Heart right ventricle (tissue), 16 donors: ENCODE results near the gene WNT7B. TPM values are rescaled to one million over a fixed set of nuclear protein-coding genes. Genes with fewer than 3 reads are reported as not detected.

ENCODE experiments used
- ATAC-seq, 8 donors: fragments of 200-7000 bp; cut with Tn5 transposase; one replicate each; pipeline ENCODE4 v1.9.1; 2020; ENCODE audit warnings: mild to moderate bottlenecking in 8 of 8, moderate library complexity in 8 of 8, moderate number of reproducible peaks in 1 of 8
- DNase-seq, 2 donors: peaks; one replicate each; pipeline ENCODE4 v3.0.0-alpha.2; 2020
- H3K27ac ChIP-seq, 10 donors: fragments of 200-600 bp; sonication (generic) in 2 of 10; one replicate each; pipeline versions ENCODE4 v1.5.0 to v1.8.0; 2020 to 2022; ENCODE audit warnings: mild to moderate bottlenecking in 3 of 10
- H3K27me3 ChIP-seq, 7 donors: fragments of 200-600 bp; one replicate each; pipeline ENCODE4 v1.8.0; 2021 to 2022; ENCODE audit warnings: mild to moderate bottlenecking in 2 of 7
- H3K36me3 ChIP-seq, 9 donors: fragments of 200-600 bp; sonication (generic) in 1 of 9; one replicate each; pipeline versions ENCODE4 v1.5.0 to v1.8.0; 2020 to 2022; ENCODE audit warnings: mild to moderate bottlenecking in 2 of 9
- H3K4me1 ChIP-seq, 9 donors: fragments of 200-600 bp; sonication (generic) in 1 of 9; one replicate each; pipeline versions ENCODE4 v1.5.0 to v1.8.0; 2020 to 2022; ENCODE audit warnings: mild to moderate bottlenecking in 4 of 9
- H3K4me3 ChIP-seq, 10 donors: fragments of 200-600 bp; sonication (generic) in 2 of 10; one replicate each; pipeline versions ENCODE4 v1.5.0 to v1.8.0; 2020 to 2022; ENCODE audit warnings: mild to moderate bottlenecking in 7 of 10, moderate library complexity in 2 of 10
- H3K9me3 ChIP-seq, 11 donors: fragments of 200-600 bp in 10 of 11; sonication (generic) in 2 of 11; one replicate each; pipeline versions ENCODE4 v1.5.0 to v1.8.0; 2013 to 2022; ENCODE audit warnings: mild to moderate bottlenecking in 2 of 11, control low read depth in 1 of 11, moderate library complexity in 1 of 11
- WGBS, 2 donors: extraction: QIAGEN DNeasy Blood & Tissue Kit; methylation state at CpG; one replicate each; pipeline ENCODE4 v1.1.7; 2013; ENCODE audit warnings: inconsistent platforms in 1 of 2; 5-methylcytosine and 5-hydroxymethylcytosine counted together
- intact Hi-C, 10 donors: fragments of 100-400 bp; cut with DNase I; formaldehyde crosslinking; loops; one replicate each; pipeline versions ENCODE4 v1.11.1 to v1.14.2; 2022
- polyA plus RNA-seq, 2 donors: library from polyadenylated mRNA; stranded (reverse); fragments of 200-250 nt; gene quantifications; one replicate each; pipeline ENCODE4 v1.2.3, GENCODE V29; 2013
- total RNA-seq, 10 donors: library from RNA; stranded (reverse); fragmentation: NEBNext Ultra II Directional in 3 of 10; extraction: Animal tissue kit (Norgen Biotek cat#: 25700) in 3 of 10; gene quantifications; one replicate each; pipeline versions ENCODE4 v1.2.1 to v1.2.4, GENCODE V29; 2021 to 2023
- TF ChIP-seq, protein P1 (sequence below), 9 donors: fragments of 200-600 bp; sonication (generic) in 2 of 9; IDR thresholded peaks; one replicate each; pipeline versions ENCODE4 v1.5.0 to v1.8.0; 2021 to 2022; ENCODE audit warnings: antibody characterized with exemption in 9 of 9, mild to moderate bottlenecking in 5 of 9, moderate library complexity in 1 of 9
- donor health status: Arrhythmogenic right ventricular cardiomyopathy.
- donor health status: ischemic (EF 13 %, LVEDD 7.1; RV severe dilation, severe dysfunction).
- donor health status: healthy with polysubstance abuse.
- donor health status: DM: no; HTN: yes; CAD: no.
- donor health status: DM: no; HTN: no; CAD: no.
- donor health status: ischemic (EF 25% LVEDD 6.9; RV normal size, moderate dysfunction).
- donor health status: ischemic (EF 25% LVEDD 5.7; RV mildly dilated, moderate dysfunction).
- donor health status: healthy.
- donor health status: DM: yes; HTN: yes; CAD: no.
- donor health status: Ischemic cardiomyopathy.
- donor health status: ischemic (EF 35%, LVEDD 5.7; RV mildly dilated, moderate dysfunction).
- donor health status: nonischemic (EF 11% LVEDD 7.7; RV severe dilation, severe dysfunction).
- donor health status: DM: yes; HTN: yes; CAD: no.
- donor health status: PGD.
- donor health status: ischemic (EF 29% LVEDD 5.4; RV normal size, mild dysfunction).
- donor health status: nonischemic (EF 23%, LVEDD 6.1; RV moderate dilation, normal function).

WNT7B gene
- total and polyA plus RNA-seq, 12 donors, result not detected

DNA sequence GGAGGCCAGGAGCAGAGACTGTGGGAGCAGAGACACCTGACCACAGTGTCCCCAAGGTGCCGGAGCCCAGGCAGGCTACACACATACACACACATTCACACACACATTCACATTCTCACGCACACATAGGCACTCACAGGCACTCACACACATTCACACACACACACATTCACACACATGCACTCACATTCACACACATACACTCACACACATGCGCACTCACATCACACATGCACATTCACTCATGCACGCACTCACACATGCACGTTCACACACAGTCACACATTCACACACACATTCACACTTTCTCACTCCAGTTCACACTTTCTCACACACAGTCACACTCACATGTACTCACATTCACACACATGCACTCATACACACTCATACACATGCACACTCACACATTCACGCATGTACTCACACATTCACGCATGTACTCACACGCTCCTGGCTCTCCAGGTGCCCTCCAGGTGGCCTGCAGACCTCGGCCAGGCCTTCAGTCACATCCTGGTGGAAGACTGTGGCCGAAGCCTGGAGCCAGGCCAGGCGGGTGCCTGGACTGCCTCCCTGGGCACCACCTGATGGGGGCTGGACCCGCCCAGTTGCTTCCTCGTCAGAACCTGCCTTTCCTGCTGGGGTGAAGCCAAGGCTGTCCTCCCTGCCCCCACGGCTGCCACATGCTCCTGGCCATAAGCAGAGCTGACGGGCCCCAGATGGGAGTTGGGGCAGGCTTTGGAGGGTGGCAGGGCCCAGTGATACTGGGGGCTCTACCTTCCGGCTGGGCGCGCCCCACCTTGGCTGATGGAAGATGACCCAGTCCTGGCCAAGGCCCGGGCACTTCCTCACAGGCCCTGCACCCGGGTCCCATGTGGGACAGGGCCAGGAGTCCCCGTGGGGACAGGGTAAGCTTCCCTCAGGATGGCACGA is 89.5 kb downstream of the WNT7B start:
- intact Hi-C loops, result no loop called here
- Histone ChIP-seq H3K27me3 (peaks cover 0 to 62% (median 48%) of the 10 kb centered on the region in 7 donors), H3K27ac (no peak overlapping the region), H3K4me3 (no peak overlapping the region), H3K9me3 (no peaks in the 10 kb centered on the region), H3K36me3 (no peaks in the 10 kb centered on the region), H3K4me1 (peaks cover 0 to 28% (median 7%) of the 10 kb centered on the region in 9 donors)
- WGBS, 2 donors, result 88 to 90% methylated on average over 22 of the region's 22 CpGs
- DNase-seq (no peak), ATAC-seq (no peak)
- TF ChIP-seq, protein P1, sequence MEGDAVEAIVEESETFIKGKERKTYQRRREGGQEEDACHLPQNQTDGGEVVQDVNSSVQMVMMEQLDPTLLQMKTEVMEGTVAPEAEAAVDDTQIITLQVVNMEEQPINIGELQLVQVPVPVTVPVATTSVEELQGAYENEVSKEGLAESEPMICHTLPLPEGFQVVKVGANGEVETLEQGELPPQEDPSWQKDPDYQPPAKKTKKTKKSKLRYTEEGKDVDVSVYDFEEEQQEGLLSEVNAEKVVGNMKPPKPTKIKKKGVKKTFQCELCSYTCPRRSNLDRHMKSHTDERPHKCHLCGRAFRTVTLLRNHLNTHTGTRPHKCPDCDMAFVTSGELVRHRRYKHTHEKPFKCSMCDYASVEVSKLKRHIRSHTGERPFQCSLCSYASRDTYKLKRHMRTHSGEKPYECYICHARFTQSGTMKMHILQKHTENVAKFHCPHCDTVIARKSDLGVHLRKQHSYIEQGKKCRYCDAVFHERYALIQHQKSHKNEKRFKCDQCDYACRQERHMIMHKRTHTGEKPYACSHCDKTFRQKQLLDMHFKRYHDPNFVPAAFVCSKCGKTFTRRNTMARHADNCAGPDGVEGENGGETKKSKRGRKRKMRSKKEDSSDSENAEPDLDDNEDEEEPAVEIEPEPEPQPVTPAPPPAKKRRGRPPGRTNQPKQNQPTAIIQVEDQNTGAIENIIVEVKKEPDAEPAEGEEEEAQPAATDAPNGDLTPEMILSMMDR (IDR thresholded peaks at IDR 0.05), result no peak

DNA sequence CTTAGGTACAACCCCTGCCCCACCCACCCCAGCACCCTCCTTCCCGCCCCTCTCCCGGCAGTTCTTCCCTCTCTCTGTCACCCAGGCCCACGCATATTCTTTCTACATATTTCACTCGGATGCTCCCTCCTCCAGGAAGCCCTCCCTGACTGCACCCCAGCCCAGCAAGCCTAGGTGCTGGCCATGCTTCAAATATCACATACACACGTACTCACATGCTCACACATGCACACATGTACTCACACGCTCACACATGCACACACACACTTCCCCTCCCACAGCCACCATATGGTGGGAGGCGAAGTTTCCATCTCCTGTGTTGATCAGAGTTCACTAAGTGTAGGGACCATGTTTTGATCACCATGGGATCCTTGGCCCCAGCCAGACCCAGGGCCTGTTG is 90.4 kb downstream of the WNT7B start:
- Histone ChIP-seq H3K4me1 (peaks cover 0 to 28% (median 7%) of the 10 kb centered on the region in 9 donors), H3K27ac (no peak overlapping the region), H3K36me3 (no peaks in the 10 kb centered on the region), H3K9me3 (no peaks in the 10 kb centered on the region), H3K27me3 (peaks cover 0 to 62% (median 48%) of the 10 kb centered on the region in 7 donors), H3K4me3 (no peak overlapping the region)
- intact Hi-C loops, result no loop called here
- DNase-seq (no peak), ATAC-seq (no peak)
- 88 to 90% methylated on average over 7 of the region's 7 CpGs for WGBS, 2 donors
- TF ChIP-seq, protein P1 (IDR thresholded peaks at IDR 0.05), result no peak

DNA sequence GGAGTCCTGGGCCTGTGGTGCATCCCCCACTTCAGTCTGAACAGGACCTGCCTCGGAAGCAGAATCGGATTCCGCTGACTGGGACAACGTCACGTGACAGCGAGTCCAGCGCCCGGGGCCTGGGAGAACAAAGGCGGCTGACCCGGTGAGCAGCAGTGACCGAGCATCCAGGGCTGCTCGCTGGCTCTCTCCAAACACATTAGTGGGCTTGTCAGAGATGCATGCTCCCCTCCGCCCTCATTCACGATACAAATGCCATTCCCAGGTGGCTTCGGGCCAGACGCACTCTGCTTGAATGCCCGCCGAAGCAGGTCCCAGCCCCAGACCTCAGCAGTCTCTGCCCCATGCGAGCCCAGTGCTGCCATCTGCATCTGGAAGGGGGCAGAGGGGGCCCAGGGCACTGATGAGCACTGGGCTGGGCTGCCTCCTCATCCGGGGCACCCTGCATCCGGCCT is 91.0 kb downstream of the WNT7B start:
- no peak for ATAC-seq
- H3K27me3 ChIP-seq, result peaks cover 0 to 65% (median 51%) of the 10 kb centered on the region in 7 donors
- no peaks in the 10 kb centered on the region for H3K36me3 ChIP-seq
- H3K9me3 ChIP-seq, result no peaks in the 10 kb centered on the region
- TF ChIP-seq, protein P1 (IDR thresholded peaks at IDR 0.05), result no peak
- H3K4me1 ChIP-seq, result peaks cover 0 to 29% (median 7%) of the 10 kb centered on the region in 9 donors
- H3K4me3 ChIP-seq, result no peak overlapping the region
- no peak for DNase-seq
- intact Hi-C loops, result no loop called here
- H3K27ac ChIP-seq, result no peak overlapping the region
- 48 to 49% methylated on average over 21 of the region's 21 CpGs for WGBS, 2 donors

DNA sequence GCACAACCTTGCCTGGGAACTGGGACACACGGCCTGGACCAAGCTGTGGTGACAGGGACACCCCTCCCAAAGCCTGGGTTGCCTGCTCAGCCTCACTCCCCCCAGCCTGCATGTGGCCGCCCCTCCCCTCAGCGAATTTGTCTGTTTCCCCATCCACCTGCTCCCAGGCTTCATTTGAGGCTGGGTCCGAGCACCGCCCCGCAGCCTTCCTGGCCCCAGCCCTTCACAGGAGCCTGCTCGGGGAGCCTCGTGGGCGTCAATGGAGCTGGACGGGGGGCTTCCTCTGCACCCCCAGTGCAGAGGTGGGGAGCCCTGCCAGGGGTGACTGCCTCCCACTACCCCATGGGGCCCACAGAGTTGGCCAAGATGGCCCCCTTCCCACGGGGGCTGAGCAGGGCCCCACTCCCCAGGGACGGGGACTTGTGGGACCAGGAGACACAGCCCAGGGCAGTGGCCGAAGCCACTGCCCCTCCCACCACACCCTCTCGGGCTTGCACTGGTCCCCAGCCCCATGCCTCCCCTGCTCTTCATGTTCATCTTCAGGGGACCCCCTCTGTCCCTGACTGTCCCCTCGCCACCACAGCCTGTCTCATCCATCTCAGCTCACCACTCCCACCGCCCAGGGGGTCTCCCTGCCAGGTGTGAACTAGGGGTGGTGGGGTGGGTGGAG is 91.7 kb downstream of the WNT7B start:
- peaks cover 0 to 35% (median 12%) of the 10 kb centered on the region in 9 donors for H3K4me1 ChIP-seq
- no peak overlapping the region for H3K4me3 ChIP-seq
- H3K9me3 ChIP-seq, result no peaks in the 10 kb centered on the region
- intact Hi-C loops, result no loop called here
- WGBS, 2 donors, result 71 to 74% methylated on average over 16 of the region's 16 CpGs
- ATAC-seq (no peak), DNase-seq (no peak)
- TF ChIP-seq, protein P1 (IDR thresholded peaks at IDR 0.05), result no peak
- H3K36me3 ChIP-seq, result no peaks in the 10 kb centered on the region
- peaks cover 0 to 69% (median 57%) of the 10 kb centered on the region in 7 donors for H3K27me3 ChIP-seq
- no peak overlapping the region for H3K27ac ChIP-seq
